HCT116 (cell line): ENCODE data around the gene RUNX2. TPM values are rescaled to one million over a fixed set of nuclear protein-coding genes. Genes with fewer than 3 reads are reported as not detected.

Source experiments
- ATAC-seq: fragments of 200-7000 bp; cut with Tn5 transposase; 2 replicates; pipeline ENCODE4 v1.9.1; 2020; ENCODE audit warnings: mild to moderate bottlenecking, moderate library complexity
- BruUV-seq: library from RNA; stranded (reverse); fragments of 400-500 nt; replicated peaks from 2 replicates; lab custom pipeline; 2021; lab: Mats Ljungman, UMichigan
- CTCF ChIA-PET: fragments of 300-600 bp; sonication (Branson Sonifier 250); formaldehyde crosslinking; loops from one replicate; lab custom pipeline; 2021; ENCODE audit warnings: antibody characterized with exemption; lab: Charles Lee
- POLR2A ChIA-PET: fragments of 300-600, 350-600 bp; sonication (Branson Sonifier 250); formaldehyde crosslinking; loops from one replicate; lab custom pipeline; 2021; ENCODE audit warnings: antibody characterized with exemption; lab: Charles Lee
- RAD21 ChIA-PET, 2 experiments: fragments of 300-600 bp; sonication (Branson Sonifier 250); formaldehyde crosslinking; loops; one replicate each; lab custom pipeline; 2023; ENCODE audit warnings: low total read pairs in 2 of 2; ENCODE audit not compliant: uncharacterized antibody in 2 of 2, unreplicated experiment in 2 of 2, low non-redundant PET in 1 of 2; lab: Charles Lee
- DNase-seq: peaks from one replicate; pipeline ENCODE4 v3.0.0-alpha.2; 2010; ENCODE audit warnings: low read depth, low spot score
- H2AFZ ChIP-seq: fragments of 200-600 bp; shearing (Covaris generic), sonication (generic); 2 replicates; pipeline ENCODE4 v1.6.1; 2017; ENCODE audit warnings: low read depth, mixed run types, mixed read lengths, antibody characterized with exemption, low read length; ENCODE audit not compliant: poor library complexity, severe bottlenecking
- H3K27ac ChIP-seq: 2 replicates; pipeline ENCODE4 v1.5.1; 2012; ENCODE audit warnings: low read depth, low read length
- H3K27me3 ChIP-seq: fragments of 200-600 bp; sonication (generic); 2 replicates; pipeline ENCODE4 v1.6.1; 2016; ENCODE audit warnings: mixed run types, low read length, mixed read lengths; ENCODE audit not compliant: insufficient read depth
- H3K36me3 ChIP-seq, 2 experiments: fragments of 200-500 bp in 1 of 2; fragments of 200-600 bp in 1 of 2; sonication (Bioruptor generic) in 1 of 2; sonication (generic) in 1 of 2; 2 replicates each; pipeline versions ENCODE4 v1.5.1 to v1.6.1; 2014 to 2016; ENCODE audit warnings: low read length in 2 of 2, inconsistent platforms in 1 of 2, mixed read lengths in 1 of 2, mixed run types in 1 of 2; ENCODE audit not compliant: insufficient read depth in 2 of 2, control insufficient read depth in 1 of 2
- H3K4me1 ChIP-seq, 2 experiments: fragments of 200-600 bp in 1 of 2; sonication (generic) in 1 of 2; 2 replicates each; pipeline versions ENCODE4 v1.5.1 to v1.6.1; 2012 to 2017; ENCODE audit warnings: low read length in 2 of 2, inconsistent platforms in 1 of 2, mild to moderate bottlenecking in 1 of 2, mixed read lengths in 1 of 2, mixed run types in 1 of 2, moderate library complexity in 1 of 2; ENCODE audit not compliant: insufficient read depth in 2 of 2, control insufficient read depth in 1 of 2
- H3K4me2 ChIP-seq: fragments of 200-600 bp; sonication (generic); 2 replicates; pipeline ENCODE4 v1.6.1; 2017; ENCODE audit warnings: mixed run types, low read length, mixed read lengths
- H3K4me3 ChIP-seq, 2 experiments: fragments of 200-600 bp in 1 of 2; sonication (generic) in 1 of 2; replicated peaks in 1 of 2; 2 replicates each; pipeline ENCODE4 v1.5.1; 2011 to 2016; ENCODE audit warnings: low read length in 2 of 2, control low read depth in 1 of 2, low read depth in 1 of 2, mild to moderate bottlenecking in 1 of 2, mixed read lengths in 1 of 2, mixed run types in 1 of 2
- H3K79me2 ChIP-seq: fragments of 200-600 bp; sonication (generic); 2 replicates; pipeline ENCODE4 v1.6.1; 2017; ENCODE audit warnings: mild to moderate bottlenecking, mixed run types, low read length, moderate library complexity, mixed read lengths; ENCODE audit not compliant: insufficient read depth
- H3K9ac ChIP-seq: fragments of 200-600 bp; sonication (generic); 2 replicates; pipeline ENCODE4 v1.6.1; 2016; ENCODE audit warnings: low read length, mixed read lengths
- H3K9me2 ChIP-seq: fragments of 200-600 bp; sonication (generic), shearing (Covaris generic); 2 replicates; pipeline ENCODE4 v1.6.1; 2017; ENCODE audit warnings: mixed run types, mild to moderate bottlenecking, moderate library complexity; ENCODE audit not compliant: insufficient read depth
- H3K9me3 ChIP-seq, 2 experiments: fragments of 200-500 bp in 1 of 2; fragments of 200-600 bp in 1 of 2; sonication (Bioruptor generic) in 1 of 2; sonication (generic) in 1 of 2; 2 replicates each; pipeline ENCODE4 v1.6.1; 2014 to 2017; ENCODE audit warnings: low read length in 2 of 2, mixed read lengths in 2 of 2, inconsistent platforms in 1 of 2, low read depth in 1 of 2, mild to moderate bottlenecking in 1 of 2, mixed run types in 1 of 2, moderate library complexity in 1 of 2; ENCODE audit not compliant: control insufficient read depth in 1 of 2, insufficient read depth in 1 of 2
- H4K20me1 ChIP-seq: fragments of 200-600 bp; sonication (generic), shearing (Covaris generic); 2 replicates; pipeline ENCODE4 v1.6.1; 2017; ENCODE audit warnings: mixed run types, mild to moderate bottlenecking, moderate library complexity; ENCODE audit not compliant: insufficient read depth
- CEBPB ChIP-seq: IDR thresholded peaks from 2 replicates; pipeline ENCODE4 v1.6.1; 2012; ENCODE audit warnings: low read depth
- EGR1 ChIP-seq: IDR thresholded peaks from 2 replicates; pipeline ENCODE4 v1.6.1; 2012; ENCODE audit warnings: low read depth
- EZH2phosphoT487 ChIP-seq: fragments of 200-600 bp; IDR thresholded peaks from 2 replicates; pipeline ENCODE4 v1.6.1; 2018; ENCODE audit warnings: antibody characterized with exemption, borderline replicate concordance
- FOSL1 ChIP-seq: IDR thresholded peaks from 2 replicates; pipeline ENCODE4 v1.6.1; 2012; ENCODE audit warnings: low read depth
- JUND ChIP-seq: IDR thresholded peaks from 2 replicates; pipeline ENCODE4 v1.6.1; 2012
- RAD21 ChIP-seq: IDR thresholded peaks from 2 replicates; pipeline ENCODE4 v1.6.1; 2012; ENCODE audit warnings: low read depth, mild to moderate bottlenecking
- REST ChIP-seq: IDR thresholded peaks from 2 replicates; pipeline ENCODE4 v1.6.1; 2012; ENCODE audit warnings: low read depth
- SP1 ChIP-seq: IDR thresholded peaks from 2 replicates; pipeline ENCODE4 v1.6.1; 2012; ENCODE audit warnings: low read depth
- YY1 ChIP-seq: IDR thresholded peaks from 2 replicates; pipeline ENCODE4 v1.6.1; 2011; ENCODE audit warnings: low read length, low read depth, moderate library complexity, mild to moderate bottlenecking; ENCODE audit not compliant: insufficient replicate concordance; ENCODE audit errors: extremely low read depth
- ZFX ChIP-seq: fragments of 450-650 bp; IDR thresholded peaks from 2 replicates; pipeline ENCODE4 v1.6.1; 2017
- intact Hi-C: fragments of 100-400 bp; cut with micrococcal nuclease; formaldehyde crosslinking; loops from 2 replicates; pipeline ENCODE4 v1.10.0; 2022
- total RNA-seq: library from RNA; stranded (reverse); gene quantifications from one replicate; pipeline ENCODE4 v1.2.1, GENCODE V29; 2021; ENCODE audit not compliant: unreplicated experiment
- TF ChIP-seq, protein P1 (sequence below), 3 experiments: fragments of 200-600 bp in 1 of 3; sonication (generic) in 1 of 3; IDR thresholded peaks in 2 of 3; conservative IDR thresholded peaks in 1 of 3; 2 replicates each; pipeline ENCODE4 v1.5.1; 2012 to 2017; ENCODE audit warnings: low read depth in 2 of 3, low read length in 2 of 3, antibody characterized with exemption in 1 of 3, borderline replicate concordance in 1 of 3, control low read depth in 1 of 3, mild to moderate bottlenecking in 1 of 3, mixed read lengths in 1 of 3, mixed run types in 1 of 3, moderate library complexity in 1 of 3; ENCODE audit not compliant: insufficient read depth in 1 of 3

The RUNX2 gene
- total RNA-seq, 1 experiment from 2014 or later: 1.1 TPM

GRCh38 chr6:45595010-45595851 is 267.1 kb downstream of the RUNX2 start:
- Histone ChIP-seq H3K4me2 (no peak overlapping the region), H4K20me1 (no peaks in the 10 kb centered on the region), H3K27me3 (no peaks in the 10 kb centered on the region), H3K27ac (no peak overlapping the region), H3K4me3 (no peak overlapping the region), H3K9ac (no peak overlapping the region), H3K36me3 (no peaks in the 10 kb centered on the region), H2AFZ (no peak overlapping the region), H3K79me2 (no peaks in the 10 kb centered on the region), H3K9me2 (no peaks in the 10 kb centered on the region), H3K9me3 (no peaks in the 10 kb centered on the region), H3K4me1 (peaks cover 6 to 7% of the 10 kb centered on the region in 2 experiments; a peak in 3 of 4 replicates)
- intact Hi-C loops: no loop called here
- RAD21 ChIA-PET: no interaction called here
- CTCF ChIA-PET: no interaction called here
- no TSS peak for BruUV-seq
- no peak for TF ChIP-seq CEBPB
- TF ChIP-seq YY1: no peak
- TF ChIP-seq FOSL1: no peak
- no peak for DNase-seq
- POLR2A ChIA-PET: no interaction called here
- ATAC-seq: no peak

GRCh38 chr6:45597424-45597823 is 269.3 kb downstream of the RUNX2 start:
- no peak overlapping the region for H3K9ac ChIP-seq
- no peak for DNase-seq
- RAD21 ChIA-PET: no interaction called here
- TF ChIP-seq, protein P1, sequence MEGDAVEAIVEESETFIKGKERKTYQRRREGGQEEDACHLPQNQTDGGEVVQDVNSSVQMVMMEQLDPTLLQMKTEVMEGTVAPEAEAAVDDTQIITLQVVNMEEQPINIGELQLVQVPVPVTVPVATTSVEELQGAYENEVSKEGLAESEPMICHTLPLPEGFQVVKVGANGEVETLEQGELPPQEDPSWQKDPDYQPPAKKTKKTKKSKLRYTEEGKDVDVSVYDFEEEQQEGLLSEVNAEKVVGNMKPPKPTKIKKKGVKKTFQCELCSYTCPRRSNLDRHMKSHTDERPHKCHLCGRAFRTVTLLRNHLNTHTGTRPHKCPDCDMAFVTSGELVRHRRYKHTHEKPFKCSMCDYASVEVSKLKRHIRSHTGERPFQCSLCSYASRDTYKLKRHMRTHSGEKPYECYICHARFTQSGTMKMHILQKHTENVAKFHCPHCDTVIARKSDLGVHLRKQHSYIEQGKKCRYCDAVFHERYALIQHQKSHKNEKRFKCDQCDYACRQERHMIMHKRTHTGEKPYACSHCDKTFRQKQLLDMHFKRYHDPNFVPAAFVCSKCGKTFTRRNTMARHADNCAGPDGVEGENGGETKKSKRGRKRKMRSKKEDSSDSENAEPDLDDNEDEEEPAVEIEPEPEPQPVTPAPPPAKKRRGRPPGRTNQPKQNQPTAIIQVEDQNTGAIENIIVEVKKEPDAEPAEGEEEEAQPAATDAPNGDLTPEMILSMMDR (IDR thresholded peaks at IDR 0.05 in 2 of 3, conservative IDR thresholded peaks at IDR 0.05 in 1 of 3; ENCODE audit: borderline replicate concordance in 1 of 3, insufficient read depth in 1 of 3, low read depth in 2 of 3, low read length in 2 of 3): no peak
- TF ChIP-seq RAD21: no peak
- TF ChIP-seq ZFX: no peak
- no peak for TF ChIP-seq EGR1
- TF ChIP-seq REST: no peak
- TF ChIP-seq SP1: no peak
- no peak for TF ChIP-seq EZH2phosphoT487
- no peak for TF ChIP-seq JUND
- intact Hi-C loops: no loop called here
- no peaks in the 10 kb centered on the region for H3K27me3 ChIP-seq
- CTCF ChIA-PET: no interaction called here
- H3K79me2 ChIP-seq: no peaks in the 10 kb centered on the region
- no peaks in the 10 kb centered on the region for H3K9me2 ChIP-seq
- no TSS peak for BruUV-seq
- POLR2A ChIA-PET: no interaction called here
- H3K9me3 ChIP-seq: no peaks in the 10 kb centered on the region
- no peaks in the 10 kb centered on the region for H4K20me1 ChIP-seq
- no peak overlapping the region for H3K4me3 ChIP-seq
- no peaks in the 10 kb centered on the region for H3K4me1 ChIP-seq
- no peak overlapping the region for H3K27ac ChIP-seq
- no peak overlapping the region for H2AFZ ChIP-seq
- H3K4me2 ChIP-seq: no peak overlapping the region
- no peaks in the 10 kb centered on the region for H3K36me3 ChIP-seq
- ATAC-seq: no peak
